ENCODE measurements around the gene RNF152. TPM values are rescaled to one million over a fixed set of nuclear protein-coding genes. Genes with fewer than 3 reads are reported as not detected.

Gene RNF152
- total RNA-seq, 1 experiment from 2014 or later: 2.3 TPM

DNA sequence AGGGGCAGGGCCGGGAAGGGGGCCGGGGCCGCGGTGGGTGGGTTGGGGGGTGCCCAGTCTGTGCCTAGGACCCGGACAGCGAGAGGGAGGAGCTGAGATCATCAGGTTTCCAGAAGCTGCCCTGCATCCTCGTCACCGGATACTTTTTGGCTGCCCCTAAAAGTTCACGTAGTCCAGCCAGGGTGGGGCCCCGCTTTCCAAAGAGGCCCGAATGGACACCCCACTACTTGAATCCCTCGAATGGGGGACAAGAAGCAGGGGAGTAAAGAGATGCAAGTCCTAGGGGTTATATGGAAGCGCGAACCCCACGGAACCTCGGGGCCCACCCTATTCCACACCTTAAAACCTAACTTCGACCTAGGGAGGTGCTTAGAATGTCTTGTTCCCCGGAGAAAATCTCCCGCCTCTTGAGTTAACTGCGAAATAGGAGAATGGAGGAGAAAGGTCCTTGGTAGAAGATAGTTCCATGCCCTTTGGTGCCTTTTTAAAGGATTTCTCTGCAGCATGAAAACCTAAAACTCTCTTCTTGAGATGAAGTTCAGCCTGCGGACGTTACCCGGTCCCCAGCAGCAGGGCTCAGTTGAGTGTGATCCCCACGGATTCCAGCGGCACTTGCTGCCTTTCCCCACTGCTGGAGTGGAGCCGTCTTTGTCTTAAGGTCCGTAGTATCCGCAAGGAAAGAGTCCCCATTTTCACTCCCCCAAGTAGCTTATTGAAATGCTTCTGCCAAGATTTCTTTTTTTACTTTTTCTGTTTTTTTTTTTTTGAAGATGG is 2.1 kb upstream of the RNF152 start:
- no peak for DNase-seq (ENCODE audit: extremely low read depth, low read depth)

DNA sequence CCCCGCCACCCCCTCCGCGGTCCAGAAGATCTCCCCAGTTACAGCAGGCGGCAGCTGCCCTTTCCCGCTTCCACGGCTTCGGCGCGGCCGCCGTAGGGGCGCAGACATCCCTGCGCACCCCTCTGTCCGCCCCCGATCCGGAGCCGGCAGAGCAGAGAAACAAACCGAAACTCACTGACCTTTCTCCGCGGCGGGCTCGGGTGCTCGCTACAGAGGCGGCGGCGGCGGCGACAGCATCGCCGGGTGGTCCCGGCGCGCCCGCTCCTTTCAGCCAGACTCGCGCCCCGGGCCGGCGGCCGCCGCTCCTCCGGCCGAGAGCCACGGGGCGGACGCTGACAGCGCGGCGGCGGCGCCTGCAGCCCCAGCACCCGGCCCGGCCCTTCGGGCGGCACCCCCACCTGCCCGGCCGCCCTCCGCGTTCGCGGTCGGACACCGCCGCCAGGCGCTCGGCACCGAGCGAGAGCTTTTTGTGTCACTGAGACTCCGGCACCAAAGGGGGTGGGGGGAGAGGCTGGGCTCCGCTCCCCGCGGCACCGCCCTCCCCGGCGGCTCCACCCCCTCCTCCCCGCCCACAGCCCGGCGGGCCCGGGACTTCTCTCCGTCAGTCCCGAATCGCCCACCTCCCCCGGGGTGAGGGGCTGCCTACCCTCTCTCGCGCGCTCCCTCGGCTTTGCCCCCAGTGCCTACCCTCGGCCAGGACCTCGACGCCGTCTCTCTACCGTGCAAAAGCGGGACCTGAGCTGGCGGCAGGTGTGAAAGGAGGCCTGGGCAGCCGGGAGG is 1.4 kb upstream of the RNF152 start:
- peak; percentile 58 for DNase-seq (ENCODE audit: extremely low read depth, low read depth)

DNA sequence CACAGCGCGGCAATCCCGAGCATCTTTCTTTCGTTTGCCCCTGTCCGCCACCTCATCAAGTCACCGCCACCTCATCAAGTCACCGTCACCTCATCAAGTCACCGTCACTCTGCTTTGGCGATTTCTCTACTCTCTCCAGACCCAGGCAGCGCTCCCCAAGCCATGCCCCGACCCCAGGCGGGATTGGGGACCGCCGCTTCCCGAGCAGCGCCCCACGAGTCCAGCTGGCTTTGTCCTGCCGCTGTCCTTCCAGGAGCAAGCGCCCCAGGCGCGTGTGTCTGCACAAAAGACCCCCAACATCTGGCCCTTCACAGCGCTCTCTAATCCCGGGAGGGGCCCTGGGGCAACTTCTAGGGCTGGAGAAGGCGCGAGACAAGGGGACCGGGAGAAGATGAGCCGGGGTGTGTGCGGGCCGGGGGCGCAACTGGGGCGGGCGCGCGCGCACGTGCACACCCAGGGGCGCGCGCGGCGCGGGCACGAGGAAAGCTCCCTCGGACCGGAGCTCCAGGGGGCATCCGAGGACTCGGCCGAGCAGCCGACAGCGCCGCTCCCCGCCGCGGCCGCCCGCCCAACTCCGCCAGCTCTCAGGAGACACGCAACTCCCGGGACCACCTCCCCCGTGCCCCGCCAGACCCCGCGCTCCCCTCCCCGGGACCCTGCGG is 633 bp upstream of the RNF152 start:
- DNase-seq (ENCODE audit: extremely low read depth, low read depth): peak; percentile 12

DNA sequence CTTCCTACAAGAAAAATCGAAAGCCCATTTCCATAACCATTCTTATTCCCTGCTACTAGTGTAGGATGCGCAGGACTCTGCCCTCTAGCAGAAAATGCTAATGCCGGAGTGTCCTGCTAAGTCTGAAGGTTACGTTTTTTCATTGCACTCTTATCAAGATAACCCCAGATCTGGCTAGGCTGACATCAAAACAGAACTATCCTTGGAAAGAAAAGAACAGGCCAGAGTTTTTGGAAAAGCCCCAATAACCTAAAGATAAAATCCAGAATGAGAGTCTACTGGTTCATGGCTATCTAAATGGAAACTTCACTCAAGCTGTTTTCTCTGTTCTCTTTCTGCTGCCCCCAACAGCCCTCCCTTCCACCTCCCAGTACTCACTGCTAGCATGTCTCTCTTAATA is 913 bp downstream of the RNF152 start:
- DNase-seq (ENCODE audit: extremely low read depth, low read depth): no peak

DNA sequence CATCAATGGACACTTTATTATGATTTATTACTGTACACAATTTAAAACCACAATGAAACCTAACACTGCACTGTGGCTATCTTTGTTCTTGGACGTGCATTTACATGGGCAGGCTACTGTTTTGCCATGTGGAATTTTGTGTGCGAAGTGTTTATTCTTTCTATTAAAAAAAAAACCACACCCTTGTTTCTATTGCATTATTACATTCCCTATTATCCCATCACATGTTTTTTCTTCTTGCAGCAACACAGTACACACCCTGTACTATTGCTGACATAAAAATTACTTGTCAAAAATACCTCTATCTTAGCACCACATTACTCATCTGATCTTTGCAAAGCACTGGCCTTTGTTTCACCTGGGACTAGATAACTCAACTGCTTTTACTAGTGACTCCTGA is 1.5 kb downstream of the RNF152 start:
- DNase-seq (ENCODE audit: extremely low read depth, low read depth): no peak

DNA sequence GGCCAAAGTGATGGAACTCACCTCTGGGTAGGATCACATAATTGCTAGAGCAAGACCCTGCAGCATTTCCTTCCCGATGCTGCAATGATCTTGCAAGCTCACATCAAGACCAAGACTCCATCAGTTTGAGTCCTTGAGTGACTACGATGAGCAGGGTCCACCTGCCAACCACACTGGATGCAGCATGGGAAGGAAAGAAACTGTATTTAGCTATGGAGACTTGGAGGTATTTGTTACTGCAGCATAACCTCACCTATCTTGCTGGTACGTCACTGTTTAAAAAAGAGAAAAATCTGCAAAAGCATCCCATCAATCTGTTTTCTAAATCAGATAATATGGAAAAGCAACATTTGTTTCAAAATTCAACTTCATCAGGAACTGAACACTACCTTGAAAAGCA is 2.5 kb downstream of the RNF152 start:
- no peak for DNase-seq (ENCODE audit: extremely low read depth, low read depth)

DNA sequence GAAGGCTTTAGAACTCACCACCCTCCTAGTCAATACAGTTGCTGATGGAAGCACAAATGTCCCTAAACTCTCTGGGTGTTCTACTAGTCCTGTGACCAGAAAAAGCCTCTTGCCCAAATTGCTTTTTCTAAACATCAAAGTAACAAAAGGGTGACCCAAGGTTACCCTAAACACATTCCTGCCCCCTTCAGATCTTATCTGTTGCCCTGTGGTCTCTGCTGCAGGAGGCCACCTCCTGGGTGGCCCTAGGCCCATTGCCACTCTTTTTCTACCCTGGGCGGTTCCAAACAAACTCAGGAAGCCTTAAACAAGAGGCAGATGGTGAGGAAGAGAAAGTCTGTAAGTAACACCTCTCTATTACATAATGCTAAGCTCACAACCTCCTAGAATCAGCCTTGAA is 3.3 kb downstream of the RNF152 start:
- DNase-seq (ENCODE audit: extremely low read depth, low read depth): no peak

DNA sequence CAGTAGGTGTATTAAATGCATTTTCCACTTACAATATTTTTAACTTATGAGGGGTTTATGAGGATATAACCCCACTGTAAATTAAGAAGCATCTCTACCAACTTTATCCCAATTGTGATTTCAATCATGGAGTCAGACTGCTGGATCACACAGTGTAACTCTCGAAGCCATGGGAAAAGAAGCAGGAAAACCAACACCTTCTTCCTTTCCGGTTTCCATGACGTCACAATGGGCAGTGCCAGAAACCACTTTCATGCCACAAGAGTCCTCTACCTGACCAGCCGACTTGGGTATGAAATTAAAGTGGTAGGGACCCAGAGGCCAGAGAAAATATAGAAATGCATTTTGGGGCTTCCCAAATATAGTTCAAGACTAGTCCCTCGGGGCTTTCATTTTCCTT is 4.2 kb downstream of the RNF152 start:
- DNase-seq (ENCODE audit: extremely low read depth, low read depth): no peak

DNA sequence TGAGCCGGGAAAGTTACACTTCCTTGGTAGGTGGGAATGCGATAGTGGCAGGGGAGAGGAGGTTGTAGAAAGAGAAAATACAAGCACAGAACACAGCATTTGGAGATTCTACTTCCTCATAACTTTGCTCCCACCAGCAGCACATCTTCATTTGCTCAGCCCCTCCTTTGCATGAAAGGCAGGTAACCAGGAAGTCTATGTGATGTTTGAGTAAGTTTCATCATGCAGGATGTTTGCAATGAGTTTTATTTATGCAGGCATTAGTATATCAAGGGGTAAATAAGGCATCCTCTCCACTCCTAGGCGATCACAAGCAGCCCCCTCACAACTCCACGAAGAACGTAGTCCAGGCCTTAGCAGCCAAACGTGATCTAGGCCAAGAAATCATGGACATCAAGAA is 5.0 kb downstream of the RNF152 start:
- DNase-seq (ENCODE audit: extremely low read depth, low read depth): no peak

DNA sequence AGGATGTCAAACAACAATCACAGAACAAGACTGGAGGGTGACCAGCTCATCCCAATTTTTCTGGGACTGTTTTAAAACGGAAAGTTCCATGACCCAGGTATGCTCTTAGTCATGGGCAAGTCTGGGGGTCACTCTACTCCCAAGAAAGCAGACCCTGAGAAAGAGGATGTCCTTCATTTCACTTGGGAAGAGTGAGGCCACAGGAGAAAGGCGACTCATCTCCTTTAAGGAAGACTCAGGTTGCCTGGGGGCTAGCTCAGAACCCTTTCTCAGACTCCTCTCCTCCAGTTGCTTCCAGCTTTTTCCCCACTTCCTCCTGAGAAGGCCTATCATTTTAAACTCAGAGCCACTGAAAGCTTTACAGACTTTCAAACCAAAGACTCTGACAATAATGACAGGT is 9.3 kb downstream of the RNF152 start:
- no peak for DNase-seq (ENCODE audit: extremely low read depth, low read depth)

DNA sequence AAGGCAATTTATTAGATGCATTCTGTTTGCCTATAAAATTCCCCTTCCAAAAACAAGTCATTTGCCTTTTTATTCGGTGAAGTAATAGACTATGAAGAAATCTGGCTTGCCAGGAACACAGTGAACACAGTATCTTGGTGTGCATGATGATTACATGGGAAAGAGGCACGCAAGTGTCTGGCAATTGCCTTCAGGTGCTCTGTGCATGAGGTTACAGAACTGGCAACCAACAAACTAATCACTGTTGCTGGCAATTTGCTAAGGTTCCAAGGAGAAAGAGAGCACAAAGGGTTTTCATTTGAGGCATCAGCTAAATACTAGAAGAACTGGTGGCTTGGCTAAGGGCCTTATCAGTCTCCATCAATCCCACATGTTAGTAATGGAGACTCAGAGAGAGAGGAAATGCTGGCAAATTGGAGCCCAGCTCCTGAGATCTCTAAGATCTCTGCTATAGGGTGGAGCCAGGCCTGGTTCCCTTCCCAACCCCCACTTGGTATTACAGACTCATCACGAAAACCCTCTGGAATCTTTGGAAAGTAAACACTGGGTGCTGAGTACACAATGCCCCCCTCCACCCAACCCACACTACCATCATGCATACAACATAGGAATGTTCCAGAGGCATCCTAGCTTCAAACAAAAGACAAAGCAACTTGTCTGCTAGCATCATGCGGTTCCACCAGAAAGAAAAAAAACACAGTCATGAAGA is 10.4 kb downstream of the RNF152 start:
- no peak for DNase-seq (ENCODE audit: extremely low read depth, low read depth)

DNA sequence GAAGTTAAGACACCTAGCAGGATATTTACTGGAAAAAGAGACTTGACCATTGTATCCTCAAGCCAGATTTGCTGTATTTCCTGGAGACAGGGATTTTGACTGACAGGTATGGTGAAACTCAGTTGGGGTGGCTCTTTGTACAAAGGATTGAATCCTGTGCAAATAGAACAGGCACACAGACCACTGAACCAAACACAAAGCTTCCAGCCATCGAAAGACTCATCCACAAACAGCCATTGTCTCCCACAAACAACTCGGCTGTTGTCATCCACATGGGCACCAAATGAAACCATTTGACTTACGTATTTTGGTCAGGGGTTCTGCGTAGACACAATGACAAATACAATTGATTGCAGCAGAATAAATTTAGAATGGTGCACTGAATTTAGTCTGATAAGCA is 15.9 kb downstream of the RNF152 start:
- no peak for DNase-seq (ENCODE audit: extremely low read depth, low read depth)

DNA sequence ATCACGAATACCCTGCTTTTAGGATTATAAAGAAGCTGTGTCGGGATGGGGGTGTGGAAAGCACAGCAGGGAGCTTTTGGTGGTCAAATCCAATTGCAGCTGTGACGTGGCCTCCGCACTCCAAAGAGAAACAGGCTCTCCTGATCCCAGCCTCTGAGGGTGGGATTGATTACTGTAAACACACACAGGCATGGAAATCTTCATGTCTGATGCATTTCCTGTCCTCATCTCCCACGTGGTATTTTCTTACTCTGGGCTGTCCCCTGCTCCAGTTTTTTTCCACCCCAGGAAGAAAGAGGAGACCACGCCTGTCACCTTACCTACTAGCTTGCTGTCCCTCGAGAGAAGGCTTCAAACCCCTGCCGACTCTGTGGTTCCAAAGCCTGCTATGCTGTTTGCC is 22.7 kb downstream of the RNF152 start:
- no peak for DNase-seq (ENCODE audit: extremely low read depth, low read depth)

DNA sequence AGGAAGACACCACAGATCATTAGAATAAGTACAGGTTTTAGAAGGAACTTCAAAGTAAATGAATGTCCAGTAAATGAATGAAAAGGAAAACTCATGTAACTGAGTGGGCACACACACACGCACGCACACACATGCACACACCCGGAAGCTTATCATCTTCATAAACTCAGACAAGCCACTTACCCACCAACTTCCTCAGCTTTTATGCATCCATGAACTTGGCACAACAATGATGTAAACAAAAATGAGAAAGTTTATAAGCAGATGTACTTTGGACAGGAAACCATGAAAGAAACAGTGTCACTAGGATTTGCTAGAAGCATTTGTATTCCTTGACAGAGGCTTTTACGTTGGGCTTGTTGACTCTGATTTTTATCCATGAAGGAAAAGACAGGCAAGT is 23.2 kb downstream of the RNF152 start:
- DNase-seq (ENCODE audit: extremely low read depth, low read depth): no peak

DNA sequence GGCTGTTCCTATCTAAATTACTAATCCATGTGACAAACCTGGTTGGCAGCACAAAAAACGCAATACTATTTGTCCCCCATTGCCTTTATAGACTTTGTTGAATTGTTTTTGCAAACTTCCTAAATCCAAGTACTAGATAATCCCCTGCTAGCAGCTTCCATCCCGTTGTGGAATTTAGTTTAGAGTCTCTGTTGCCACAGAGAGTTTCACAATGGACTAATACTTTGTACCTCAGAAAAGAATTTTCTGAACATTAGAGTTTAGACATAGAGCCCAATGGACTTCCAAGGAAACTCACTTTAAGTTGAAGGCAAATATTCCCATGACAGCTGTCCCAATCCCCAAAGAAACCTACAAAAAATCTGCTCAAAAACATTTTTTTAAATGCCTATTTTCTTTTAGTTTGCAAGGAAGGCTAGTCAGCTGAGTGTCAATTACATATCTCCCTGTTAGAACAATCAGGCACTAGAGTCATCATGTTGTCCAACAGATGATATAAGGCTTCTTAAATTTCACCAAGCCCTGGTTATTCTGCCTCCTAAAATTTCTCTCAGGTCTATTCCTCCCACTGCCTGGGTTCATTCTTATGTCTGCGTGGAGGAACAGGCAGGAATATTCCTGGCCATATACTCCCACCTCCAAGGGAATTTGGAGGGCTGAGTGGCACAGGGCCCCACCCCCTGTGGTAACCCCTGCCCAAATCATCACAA is 27.2 kb downstream of the RNF152 start:
- no peak for DNase-seq (ENCODE audit: extremely low read depth, low read depth)

DNA sequence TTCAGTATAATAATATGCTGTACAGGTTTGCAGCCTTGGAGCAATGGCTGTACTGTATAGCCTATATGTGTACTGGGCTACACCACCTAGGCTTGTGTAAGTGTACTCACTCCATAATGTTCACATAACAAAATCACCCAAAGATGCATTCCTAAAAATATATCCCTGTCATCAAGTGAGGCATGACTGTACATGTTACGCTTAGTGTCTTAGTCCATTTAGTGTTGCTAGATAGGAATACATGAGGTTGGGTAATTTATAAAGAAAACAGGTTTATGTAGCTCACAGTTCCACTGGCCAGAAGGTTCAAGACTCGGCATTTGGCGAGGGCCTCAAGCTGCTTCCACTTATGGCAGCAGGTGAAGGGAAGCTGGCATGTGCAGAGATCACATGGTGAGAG is 31.4 kb downstream of the RNF152 start:
- DNase-seq (ENCODE audit: extremely low read depth, low read depth): no peak

DNA sequence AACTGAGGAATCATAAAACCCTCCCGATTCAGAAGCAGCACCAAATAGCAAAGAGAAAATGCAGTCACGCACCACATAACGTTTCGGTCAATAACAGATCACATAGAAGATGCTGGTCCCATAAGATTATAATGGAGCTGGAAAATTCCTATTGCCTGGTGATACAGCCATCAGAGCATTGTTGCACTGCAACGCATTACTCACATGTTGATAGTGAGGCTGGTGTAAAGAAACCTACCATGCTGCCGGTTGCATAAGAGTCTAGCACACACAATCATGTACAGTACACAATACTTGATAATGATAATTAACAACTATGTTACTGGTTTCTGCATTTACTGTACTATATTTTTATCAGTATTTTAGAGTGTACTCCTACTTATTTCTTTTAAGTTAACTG is 32.5 kb downstream of the RNF152 start:
- DNase-seq (ENCODE audit: extremely low read depth, low read depth): no peak

DNA sequence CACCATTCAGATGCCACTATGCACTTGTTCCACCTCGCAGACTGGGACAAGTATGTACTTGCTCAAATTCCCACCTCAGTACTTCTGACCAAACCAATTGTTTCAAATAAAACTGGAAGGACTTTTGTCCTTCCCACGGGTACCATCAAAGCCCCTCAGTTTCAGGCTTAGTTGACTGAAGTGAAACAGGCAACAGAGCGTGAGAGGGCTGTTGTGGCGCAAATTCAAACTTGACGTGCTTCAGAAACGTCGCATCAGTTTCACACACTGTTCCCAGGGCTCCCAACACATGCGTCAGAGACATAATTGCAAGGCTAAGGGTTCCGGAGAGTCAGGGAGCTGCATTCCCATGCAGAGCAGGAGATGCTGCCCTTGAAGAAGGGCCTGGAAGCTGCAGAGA is 33.7 kb downstream of the RNF152 start:
- DNase-seq (ENCODE audit: extremely low read depth, low read depth): no peak

DNA sequence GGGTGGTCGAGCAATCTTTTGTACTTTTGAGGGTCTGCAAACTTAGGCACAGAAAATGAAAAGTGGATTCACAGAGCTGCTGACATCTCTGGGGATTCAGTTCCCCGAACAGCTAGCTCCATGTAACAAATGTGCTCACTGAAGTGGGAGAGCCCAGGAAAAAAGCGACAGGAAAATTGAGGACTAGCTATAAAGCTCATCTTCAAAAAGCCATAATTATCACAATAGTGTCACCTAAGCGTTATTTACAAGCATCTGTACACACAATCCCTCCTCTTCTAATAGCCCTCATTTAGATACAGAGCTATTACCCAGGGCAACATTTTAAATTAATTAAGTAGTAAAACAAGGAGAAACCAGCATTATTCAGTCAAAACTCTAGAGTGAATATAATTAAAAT is 36.1 kb downstream of the RNF152 start:
- no peak for DNase-seq (ENCODE audit: extremely low read depth, low read depth)

All from NCI-H460 (cell line).